Epithelial cell of prostate (primary cell): ENCODE results near the gene TMLHE.
A peak's percentile ranks its signal among the peaks of the same experiment; 100 is the strongest.
"Not testable (repeated sequence)": the region's sequence is repeated elsewhere in the genome, so short reads cannot be mapped to it uniquely, and the experiment has no call there.

Experiments used
- DNase-seq: peaks from one replicate; pipeline ENCODE4 v3.0.0-alpha.2; 2011; ENCODE audit warnings: low read depth, low spot score
- H3K27ac ChIP-seq: fragments of 450-650 bp; 2 replicates; pipeline ENCODE4 v1.5.1; 2017; ENCODE audit warnings: mild to moderate bottlenecking

The TMLHE gene, protein sequence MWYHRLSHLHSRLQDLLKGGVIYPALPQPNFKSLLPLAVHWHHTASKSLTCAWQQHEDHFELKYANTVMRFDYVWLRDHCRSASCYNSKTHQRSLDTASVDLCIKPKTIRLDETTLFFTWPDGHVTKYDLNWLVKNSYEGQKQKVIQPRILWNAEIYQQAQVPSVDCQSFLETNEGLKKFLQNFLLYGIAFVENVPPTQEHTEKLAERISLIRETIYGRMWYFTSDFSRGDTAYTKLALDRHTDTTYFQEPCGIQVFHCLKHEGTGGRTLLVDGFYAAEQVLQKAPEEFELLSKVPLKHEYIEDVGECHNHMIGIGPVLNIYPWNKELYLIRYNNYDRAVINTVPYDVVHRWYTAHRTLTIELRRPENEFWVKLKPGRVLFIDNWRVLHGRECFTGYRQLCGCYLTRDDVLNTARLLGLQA

DNA sequence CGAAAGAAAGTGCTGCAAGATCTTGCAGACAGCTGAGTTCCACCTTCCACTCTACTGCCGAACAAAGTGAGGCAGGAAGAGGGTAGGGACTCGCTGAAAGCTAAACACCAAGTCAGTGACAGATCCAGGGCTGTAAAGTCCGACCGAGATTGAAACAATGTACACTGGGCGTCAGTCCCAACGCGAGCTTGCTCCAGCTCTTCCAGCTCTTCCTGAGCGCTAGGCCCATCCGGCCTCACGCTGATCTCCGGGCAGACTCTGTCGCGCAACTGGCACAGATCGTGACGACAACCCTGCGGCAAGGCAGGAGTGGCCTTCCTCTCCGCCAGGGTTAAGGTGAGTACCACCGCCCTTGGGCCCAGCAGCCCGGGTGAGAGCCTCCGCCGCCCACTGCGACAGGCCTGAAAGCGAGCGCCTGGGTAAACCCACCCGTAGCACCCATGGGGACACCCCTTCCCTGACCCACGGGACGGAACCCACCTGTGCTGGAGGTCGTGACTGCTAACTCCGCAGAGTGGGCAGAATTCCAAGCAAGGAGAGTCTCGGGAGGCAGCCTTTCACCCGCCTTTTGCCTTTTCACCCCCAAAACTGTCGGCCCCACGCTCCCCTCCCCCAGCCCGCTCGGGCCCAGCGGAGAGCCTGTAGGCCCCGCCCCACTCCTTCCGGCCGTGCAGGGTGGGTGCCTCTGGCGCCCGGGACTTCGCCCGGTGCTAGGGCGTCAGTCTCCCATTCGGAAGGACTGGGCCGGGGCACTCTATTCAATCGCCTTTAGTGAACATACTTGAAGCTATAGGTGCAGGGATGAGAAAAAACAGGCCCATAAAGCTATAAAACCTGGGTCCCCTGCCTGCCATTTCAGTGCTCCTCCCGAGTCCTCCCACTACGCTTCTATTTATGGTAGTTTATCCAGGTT, at the start of gene TMLHE, which contains the start of gene SPRY3:
TMLHE (minus strand) TSS at position 641 of the 913 bp plus-strand sequence. CDS start 67,676 bp downstream, outside the sequence.
SPRY3 (plus strand) TSS at position 275 of the 913 bp plus-strand sequence.
- no peak for DNase-seq
- peak within 1 kb of the TSS; percentile 59 for H3K27ac ChIP-seq

DNA sequence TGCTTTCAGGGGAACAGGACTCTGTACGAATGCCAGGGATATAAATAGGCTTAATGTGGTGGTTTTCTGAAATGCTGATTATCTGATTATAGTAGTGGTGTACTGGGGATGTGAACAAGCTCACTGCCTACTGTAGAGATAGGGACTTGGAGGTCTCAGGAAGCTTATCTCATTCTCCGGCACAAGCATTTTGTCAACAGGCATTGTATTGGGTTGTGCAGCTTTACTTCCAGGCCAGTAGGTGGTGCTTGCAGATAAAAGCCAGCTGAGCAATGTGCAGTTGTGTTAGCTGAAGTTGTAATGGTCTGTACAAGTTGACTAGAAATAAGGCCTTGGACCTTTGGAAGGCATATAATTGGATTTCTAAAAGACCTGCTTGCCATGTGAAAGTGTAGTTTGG, 49.5 kb upstream of the TMLHE start:
- DNase-seq = no peak
- H3K27ac ChIP-seq = no peak overlapping the region

DNA sequence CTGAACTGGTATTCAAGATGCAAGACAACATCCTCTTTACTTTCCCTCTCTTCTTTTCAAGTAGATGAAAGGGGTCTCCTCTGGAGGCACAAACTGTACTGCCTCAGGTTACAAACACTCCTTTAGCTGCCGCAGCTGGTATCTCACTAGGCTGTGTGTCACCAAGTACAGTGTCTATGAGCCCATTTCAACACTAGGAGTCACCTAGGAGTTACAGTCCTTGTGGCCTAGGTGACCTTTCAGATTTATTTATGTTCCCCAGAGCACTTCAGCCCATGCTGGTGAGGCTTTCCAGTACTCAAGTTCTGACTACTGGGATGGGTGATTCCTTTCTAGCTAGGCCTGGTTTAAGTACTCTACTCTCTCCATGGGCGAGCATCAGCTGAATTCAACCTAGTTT, 32.4 kb upstream of the TMLHE start:
- H3K27ac ChIP-seq = no peak overlapping the region
- DNase-seq = no peak

DNA sequence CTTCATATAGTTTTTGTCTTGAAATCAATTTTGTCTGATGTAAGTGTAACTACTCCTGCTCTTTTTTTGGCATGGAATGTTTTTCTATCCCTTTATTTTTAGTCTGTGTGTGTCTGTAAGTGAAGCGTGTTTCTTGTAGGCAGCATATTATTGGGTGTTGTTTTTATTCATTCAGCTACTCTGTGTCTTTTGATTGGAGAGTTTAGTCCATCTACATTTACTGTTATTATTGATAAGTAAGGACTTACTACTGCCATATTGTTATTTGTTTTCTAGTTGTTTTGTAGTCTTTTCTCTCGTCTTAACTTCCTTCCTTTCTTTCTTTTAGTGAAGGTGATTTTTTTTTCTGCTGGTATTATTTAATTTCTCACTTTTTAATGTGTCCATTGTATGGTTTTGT, 30.5 kb upstream of the TMLHE start:
- no peak for DNase-seq
- H3K27ac ChIP-seq = no peak overlapping the region

DNA sequence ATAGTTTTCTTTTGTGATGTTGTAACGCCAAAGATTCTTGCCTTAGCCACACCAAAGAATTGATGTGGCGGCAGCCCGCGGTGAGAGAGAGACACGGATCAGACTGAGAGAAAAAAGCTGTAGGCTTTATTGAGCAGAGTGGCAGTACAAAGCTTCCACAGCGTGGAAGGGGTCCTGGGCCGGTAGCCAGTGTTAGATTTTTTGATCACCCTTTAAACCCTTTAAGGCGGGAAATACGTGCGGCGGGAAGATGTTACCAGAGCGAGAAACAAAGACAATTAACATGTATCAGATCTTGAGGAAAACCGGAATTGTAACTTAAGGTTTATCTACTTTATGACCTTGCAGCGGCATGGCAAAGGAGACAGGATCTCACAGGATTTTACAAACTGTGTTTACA, 28.6 kb upstream of the TMLHE start:
- H3K27ac ChIP-seq, DNase-seq: not testable (repeated sequence)

DNA sequence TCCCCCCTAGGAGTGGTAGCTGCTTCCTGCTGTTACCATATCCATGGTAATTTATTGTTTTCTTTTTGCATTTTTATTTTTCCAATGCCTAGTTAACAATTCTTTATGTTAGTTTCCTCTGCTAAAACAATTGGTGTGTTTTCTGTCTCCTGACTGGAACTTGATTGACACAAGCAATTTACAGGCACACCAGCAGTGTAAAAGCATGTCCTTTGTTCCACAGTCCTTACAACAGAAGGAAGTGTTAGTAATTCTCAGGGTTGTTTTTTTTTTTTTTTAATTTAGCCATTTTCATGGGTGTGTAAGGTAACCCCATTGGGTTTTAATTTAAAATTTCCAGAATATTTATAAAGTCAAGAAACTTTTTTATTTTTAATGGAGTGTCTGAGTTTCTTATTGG, 25.0 kb upstream of the TMLHE start:
- DNase-seq = no peak
- no peak overlapping the region for H3K27ac ChIP-seq

DNA sequence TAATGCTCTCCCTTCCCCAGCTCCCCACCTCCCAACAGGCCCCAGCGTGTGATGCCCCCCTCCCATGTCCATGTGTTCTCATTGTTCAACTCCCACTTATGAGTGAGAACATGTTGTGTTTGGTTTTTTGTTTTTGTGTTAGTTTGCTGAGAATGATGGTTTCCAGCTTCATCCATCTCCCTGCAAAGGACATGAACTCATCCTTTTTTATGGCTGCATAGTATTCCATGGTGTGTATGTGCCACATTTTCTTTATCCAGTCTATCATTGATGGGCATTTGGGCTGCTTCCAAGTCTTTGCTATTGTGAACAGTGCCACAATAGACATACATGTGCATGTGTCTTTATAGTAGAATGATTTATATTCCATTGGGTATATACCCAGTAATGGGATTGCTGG, 22.3 kb upstream of the TMLHE start:
- not testable (repeated sequence) for DNase-seq, H3K27ac ChIP-seq

DNA sequence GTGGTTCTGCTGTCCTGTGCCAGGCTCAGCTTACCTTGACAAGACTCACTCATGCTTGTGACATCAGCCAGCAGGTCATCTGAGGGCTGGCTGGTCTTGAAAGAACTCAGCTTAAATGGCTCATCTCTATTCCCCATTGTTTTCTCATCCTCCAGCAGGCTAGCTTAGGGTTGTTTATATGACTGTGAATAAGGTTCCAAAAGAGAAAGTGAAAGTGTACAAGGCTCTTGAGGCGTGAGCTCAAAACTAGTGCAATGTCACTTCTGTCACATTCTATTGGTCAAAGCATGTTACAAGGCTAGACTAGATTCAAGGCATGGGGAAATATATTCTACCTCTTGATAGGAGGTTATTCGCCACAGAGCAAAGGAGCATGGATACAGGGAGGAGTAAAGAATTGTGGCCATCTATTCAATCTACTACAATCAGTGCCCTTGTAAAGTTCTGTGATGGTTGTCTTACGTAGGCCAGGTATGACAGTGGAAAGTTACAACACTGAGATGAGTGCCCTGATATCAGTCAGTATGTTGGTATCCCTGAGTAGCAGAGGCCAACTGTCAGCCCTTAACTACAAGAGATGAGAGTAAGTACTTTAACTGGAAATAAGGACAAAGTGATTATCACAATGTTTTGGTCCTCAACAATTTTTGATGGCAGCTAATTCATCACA, 19.8 kb upstream of the TMLHE start:
- H3K27ac ChIP-seq = no peak overlapping the region
- no peak for DNase-seq

DNA sequence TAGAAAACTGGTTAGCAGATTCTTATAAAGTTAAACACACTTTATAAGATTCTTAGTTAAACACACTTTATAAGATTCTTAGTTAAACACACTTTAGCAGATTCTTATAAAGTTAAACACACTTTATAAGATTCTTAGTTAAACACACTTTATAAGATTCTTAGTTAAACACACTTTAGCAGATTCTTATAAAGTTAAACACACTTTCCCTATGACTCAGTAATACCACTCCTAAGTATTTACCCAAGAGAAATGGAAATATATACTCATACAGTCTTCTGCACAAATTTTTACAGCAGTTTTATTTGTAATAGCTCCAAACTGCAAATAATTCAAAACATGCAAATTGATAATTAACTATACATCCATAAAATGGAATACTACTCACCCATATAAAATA, 7.4 kb upstream of the TMLHE start:
- H3K27ac ChIP-seq, DNase-seq: not testable (repeated sequence)

DNA sequence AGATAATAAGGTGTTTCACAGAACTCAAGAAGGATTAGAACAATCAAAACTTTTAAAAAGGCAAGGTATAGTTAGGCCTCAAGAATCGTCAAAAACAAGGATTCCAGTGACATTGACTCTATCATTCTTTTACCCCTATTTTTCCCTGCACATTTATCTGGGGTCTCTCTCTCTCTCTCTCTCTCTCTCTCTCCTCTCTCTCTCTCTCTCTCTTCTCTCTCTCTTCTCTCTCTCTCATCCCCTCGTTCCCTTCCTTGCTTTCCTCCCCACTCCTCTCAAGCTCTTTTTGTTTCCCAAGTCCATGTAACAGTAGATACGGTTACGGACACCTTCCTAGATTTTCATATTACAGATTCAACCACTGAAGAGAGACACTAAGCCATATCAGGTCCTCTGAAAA, 3.2 kb upstream of the TMLHE start:
- no peak overlapping the region for H3K27ac ChIP-seq
- DNase-seq = no peak

DNA sequence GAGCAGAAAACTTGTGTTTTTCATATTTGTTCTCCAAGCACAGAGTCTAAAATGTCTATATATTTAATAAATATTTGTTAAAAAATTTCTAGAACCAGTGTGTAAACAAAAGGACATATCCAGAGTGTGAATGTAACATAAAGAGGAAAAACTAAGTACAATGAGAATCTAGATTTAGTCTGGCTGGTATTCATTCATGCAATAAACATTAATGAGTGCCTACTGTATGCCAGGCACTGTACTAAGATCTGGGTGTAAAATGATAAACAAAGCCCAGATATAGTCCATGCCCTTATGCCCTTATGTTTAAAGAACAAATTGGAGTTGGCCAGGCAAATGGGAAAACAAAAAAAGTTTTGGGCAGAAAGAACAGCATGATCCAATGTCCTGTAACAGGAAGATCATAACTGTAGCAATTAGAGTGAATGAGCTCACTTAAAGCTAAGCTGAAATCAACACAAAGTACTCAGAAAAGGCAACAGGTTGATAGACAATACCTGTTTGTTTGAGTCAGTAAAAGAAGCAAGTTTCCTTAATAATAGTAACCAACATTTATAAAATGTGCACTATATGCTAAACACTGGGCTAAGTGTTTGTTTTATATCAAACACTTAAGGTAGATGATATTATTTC, 1.3 kb upstream of the TMLHE start:
- DNase-seq = no peak
- H3K27ac ChIP-seq = no peak overlapping the region

DNA sequence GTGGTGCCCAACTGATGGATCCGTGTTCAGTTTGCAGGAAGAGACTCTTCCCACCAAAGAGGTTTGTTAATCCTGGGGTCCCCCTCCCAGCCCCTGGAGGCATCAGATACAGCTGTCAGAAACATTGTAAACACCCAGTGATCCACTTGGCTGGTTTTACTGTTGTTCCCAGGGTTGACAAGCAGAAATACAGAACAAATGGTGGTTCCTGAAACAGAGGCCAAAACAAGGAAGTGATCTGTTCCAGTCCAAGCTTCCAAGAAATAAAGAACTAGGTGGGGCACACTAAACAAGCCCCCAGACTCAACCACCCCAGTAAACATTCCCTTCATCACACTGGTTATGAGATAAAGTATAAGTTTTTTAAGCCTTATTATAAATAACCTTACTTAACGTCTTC, 1.4 kb downstream of the TMLHE start:
- no peak overlapping the region for H3K27ac ChIP-seq
- no peak for DNase-seq

DNA sequence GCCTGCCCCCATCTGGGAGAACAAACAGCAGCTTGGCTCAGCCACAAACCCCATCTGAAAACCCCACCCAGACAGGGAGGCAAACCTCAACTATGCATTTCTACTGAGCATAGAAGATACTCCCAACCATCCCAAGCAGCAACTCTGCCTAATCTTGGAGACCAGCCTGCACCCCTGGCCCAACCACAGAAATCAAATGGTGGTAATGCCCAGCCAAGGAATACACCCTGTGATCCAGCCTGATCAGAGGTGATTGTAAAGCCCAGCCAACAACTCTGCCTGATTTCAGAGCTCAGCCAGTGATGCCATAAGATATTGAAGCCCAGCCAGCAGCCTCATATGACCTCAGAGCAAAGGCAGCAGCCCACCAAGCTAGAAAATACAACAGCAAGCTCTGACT, 19.8 kb downstream of the TMLHE start:
- H3K27ac ChIP-seq = no peak overlapping the region
- DNase-seq = no peak

DNA sequence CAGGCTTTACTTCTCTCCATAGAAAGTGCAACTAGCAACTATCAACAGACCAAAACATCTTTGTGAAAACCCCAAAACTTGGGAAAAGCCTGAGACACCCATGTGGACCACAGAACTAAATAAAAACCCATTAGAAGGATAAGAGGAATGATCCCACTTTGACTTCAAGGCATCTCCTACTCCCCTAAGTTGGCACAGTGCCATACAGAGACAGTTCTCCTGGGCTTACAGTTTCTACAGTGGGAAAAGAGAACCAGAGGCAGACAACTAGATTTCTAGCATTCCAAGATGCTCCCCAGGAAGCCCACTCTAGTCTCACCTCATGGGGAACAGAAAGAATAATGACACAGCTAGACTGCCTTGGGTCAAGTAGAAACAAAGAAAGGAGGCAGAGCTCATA, 20.4 kb downstream of the TMLHE start:
- DNase-seq = no peak
- H3K27ac ChIP-seq = no peak overlapping the region

DNA sequence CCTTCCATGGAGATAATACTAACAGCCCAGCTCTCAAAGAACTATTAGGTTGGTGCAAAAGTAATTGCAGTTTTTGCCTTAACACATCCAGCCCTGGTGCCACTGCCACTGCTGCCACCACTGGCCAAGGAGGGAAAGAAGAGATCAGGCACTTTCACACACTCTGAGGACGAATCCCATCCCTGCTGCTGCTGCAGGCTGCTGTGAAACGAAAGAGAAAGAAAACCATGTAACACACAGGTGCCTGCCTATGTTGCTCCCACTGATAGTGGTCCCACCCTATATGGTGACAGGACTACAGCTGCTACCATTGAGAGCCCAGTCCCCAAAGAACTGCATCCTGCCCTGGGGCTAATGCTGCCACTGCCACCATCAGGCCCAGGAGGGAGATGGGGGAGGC, 35.1 kb downstream of the TMLHE start:
- no peak for DNase-seq
- no peak overlapping the region for H3K27ac ChIP-seq

DNA sequence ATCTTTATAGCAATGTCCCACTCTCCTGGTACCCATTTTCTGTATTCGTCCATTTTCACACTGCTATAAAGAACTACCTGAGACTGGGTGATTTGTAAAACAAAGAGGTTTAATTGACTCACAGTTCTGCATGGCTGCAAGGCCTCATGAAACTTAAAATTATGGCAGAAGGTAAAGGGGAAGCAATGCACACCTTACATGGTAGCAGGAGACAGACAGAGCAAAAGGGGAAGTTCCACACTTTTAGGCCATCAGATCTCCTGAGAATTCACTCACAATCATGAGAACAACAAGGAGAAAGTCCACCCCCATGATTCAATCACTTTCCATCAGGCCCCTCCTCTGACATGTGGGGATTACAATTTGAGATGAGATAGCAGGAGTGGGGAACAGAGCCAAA, 49.7 kb downstream of the TMLHE start:
- no peak overlapping the region for H3K27ac ChIP-seq
- DNase-seq = no peak

DNA sequence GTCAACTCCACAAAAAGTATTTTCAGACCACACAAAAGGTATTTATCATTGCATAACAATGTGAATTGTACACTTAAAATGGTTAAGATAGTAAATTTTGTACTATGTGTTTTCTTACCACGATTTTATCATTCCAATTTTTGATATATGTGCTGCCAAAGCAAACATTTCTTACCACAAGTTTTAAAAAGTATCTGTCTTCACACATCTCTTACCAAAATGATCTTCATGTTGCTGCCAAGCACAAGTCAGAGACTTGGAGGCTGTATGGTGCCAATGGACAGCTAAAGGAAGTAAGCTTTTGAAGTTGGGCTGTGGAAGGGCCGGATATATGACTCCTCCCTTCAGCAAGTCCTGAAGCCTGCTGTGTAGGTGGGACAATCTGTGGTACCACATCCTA, 67.9 kb downstream of the TMLHE start:
- no peak overlapping the region for H3K27ac ChIP-seq
- no peak for DNase-seq

DNA sequence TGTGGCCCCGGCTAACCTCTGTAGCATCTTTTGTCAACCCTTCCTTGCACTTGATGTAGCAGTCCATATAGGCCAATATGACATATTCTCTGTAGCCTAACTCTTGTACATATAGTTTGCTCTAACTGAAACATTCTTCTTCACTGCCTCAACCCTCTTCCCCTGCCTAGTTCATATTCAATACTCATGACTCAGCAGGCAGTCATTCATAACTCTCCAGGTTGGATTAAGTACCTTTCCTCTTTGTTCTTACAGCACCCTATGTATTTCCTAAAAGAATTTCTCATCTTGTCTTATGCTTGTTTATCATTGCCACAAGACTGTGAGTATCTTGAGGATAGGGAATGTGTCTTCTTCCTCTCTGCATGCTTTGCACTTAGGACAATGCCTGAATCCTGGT, 76.9 kb downstream of the TMLHE start:
- peak; percentile 2 for DNase-seq
- H3K27ac ChIP-seq = no peak overlapping the region

DNA sequence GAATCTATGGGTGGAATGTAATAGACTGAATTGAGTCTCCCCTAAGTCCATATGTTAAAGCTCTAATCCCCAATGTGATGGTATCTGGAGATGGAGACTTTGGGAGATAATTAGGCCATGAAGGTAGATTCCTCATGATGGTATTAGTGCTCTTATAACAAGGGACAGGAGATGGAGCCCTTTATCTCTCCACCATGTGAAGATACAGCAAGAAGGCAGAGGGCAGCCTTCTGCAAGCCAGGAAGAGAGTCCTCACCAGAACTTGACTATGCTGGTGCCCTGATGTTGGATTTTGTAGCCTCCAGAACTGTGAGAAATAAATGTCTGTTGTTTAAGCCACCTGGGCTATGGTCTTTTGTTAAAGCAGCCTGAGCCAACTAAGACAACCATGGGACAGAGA, 78.0 kb downstream of the TMLHE start:
- DNase-seq = no peak
- H3K27ac ChIP-seq = no peak overlapping the region

DNA sequence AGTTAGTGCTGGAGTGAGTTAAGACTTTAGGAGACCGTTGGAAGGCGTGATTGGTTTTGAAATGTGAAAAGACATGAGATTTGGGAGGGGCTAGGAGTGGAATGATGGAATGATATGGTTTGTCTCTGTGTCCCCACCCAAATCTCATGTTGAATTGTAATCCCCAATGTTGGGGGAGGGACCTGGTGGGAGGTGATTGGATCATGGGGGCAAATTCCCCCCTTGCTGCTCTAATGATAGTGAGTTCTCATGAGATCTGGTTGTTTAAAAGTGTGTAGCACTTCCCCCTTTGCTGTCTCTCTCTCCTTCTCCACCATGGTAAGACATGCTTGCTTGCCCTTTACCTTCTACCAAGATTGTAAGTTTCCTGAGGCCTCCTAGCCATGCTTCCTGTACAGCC, 85.7 kb downstream of the TMLHE start:
- DNase-seq, H3K27ac ChIP-seq: not testable (repeated sequence)
